Loucy (cell line): ENCODE measurements around the gene SCNN1A.

Experiments
- H2AFZ ChIP-seq: fragments of 200-600 bp; sonication (generic); 2 replicates; pipeline ENCODE4 v1.6.0; 2016; ENCODE audit warnings: antibody characterized with exemption, mild to moderate bottlenecking, low read length, moderate library complexity
- H3F3A ChIP-seq: fragments of 200-600 bp; 2 replicates; pipeline ENCODE4 v1.6.0; 2016; ENCODE audit warnings: antibody characterized with exemption, low read depth, mild to moderate bottlenecking
- H3K27me3 ChIP-seq: fragments of 200-600 bp; sonication (generic); 2 replicates; pipeline ENCODE4 v1.6.1; 2014; ENCODE audit warnings: low read length, mild to moderate bottlenecking; ENCODE audit not compliant: insufficient read depth, poor library complexity, severe bottlenecking
- H3K36me3 ChIP-seq: fragments of 200-600 bp; sonication (generic); 2 replicates; pipeline ENCODE4 v1.6.1; 2016; ENCODE audit warnings: low read length; ENCODE audit not compliant: insufficient read depth
- H3K4me1 ChIP-seq: fragments of 200-600 bp; sonication (generic); 2 replicates; pipeline ENCODE4 v1.5.1; 2014; ENCODE audit warnings: low read length, mild to moderate bottlenecking; ENCODE audit not compliant: insufficient read depth, poor library complexity, severe bottlenecking
- H3K4me2 ChIP-seq: fragments of 200-600 bp; sonication (generic); 2 replicates; pipeline ENCODE4 v1.6.0; 2014; ENCODE audit warnings: antibody characterized with exemption, low read length, low read depth, mild to moderate bottlenecking; ENCODE audit not compliant: poor library complexity, severe bottlenecking
- H3K4me3 ChIP-seq: fragments of 200-600 bp; sonication (generic); 2 replicates; pipeline ENCODE4 v1.5.1; 2014; ENCODE audit warnings: low read length, mild to moderate bottlenecking, mixed read lengths; ENCODE audit not compliant: poor library complexity, severe bottlenecking
- H3K79me2 ChIP-seq: fragments of 200-600 bp; sonication (generic); 2 replicates; pipeline ENCODE4 v1.6.1; 2014; ENCODE audit warnings: low read length; ENCODE audit not compliant: insufficient read depth
- H3K9ac ChIP-seq: fragments of 200-600 bp; sonication (generic); 2 replicates; pipeline ENCODE4 v1.6.0; 2014; ENCODE audit warnings: mild to moderate bottlenecking, low read depth, low read length, moderate library complexity; ENCODE audit not compliant: poor library complexity, severe bottlenecking
- H3K9me2 ChIP-seq: fragments of 200-600 bp; sonication (generic); replicated peaks from 2 replicates; pipeline ENCODE4 v1.6.1; 2016; ENCODE audit warnings: low read depth, low read length, mixed read lengths
- H3K9me3 ChIP-seq: fragments of 200-600 bp; sonication (generic); 2 replicates; pipeline ENCODE4 v1.6.1; 2014; ENCODE audit warnings: mild to moderate bottlenecking, antibody characterized with exemption, low read length, low read depth; ENCODE audit not compliant: insufficient read depth
- H4K20me1 ChIP-seq: fragments of 200-600 bp; sonication (generic); 2 replicates; pipeline ENCODE4 v1.6.0; 2014; ENCODE audit warnings: antibody characterized with exemption, low read length, mild to moderate bottlenecking; ENCODE audit not compliant: insufficient read depth, poor library complexity, severe bottlenecking
- EZH2phosphoT487 ChIP-seq: fragments of 200-600 bp; IDR thresholded peaks from 2 replicates; pipeline ENCODE4 v1.6.1; 2018; ENCODE audit warnings: antibody characterized with exemption, mild to moderate bottlenecking, moderate library complexity, borderline replicate concordance
- TF ChIP-seq, protein P1 (sequence below): fragments of 200-600 bp; sonication (generic); conservative IDR thresholded peaks from 2 replicates; pipeline ENCODE4 v1.5.1; 2014; ENCODE audit warnings: mild to moderate bottlenecking, antibody characterized with exemption, low read length

SCNN1A gene

DNA sequence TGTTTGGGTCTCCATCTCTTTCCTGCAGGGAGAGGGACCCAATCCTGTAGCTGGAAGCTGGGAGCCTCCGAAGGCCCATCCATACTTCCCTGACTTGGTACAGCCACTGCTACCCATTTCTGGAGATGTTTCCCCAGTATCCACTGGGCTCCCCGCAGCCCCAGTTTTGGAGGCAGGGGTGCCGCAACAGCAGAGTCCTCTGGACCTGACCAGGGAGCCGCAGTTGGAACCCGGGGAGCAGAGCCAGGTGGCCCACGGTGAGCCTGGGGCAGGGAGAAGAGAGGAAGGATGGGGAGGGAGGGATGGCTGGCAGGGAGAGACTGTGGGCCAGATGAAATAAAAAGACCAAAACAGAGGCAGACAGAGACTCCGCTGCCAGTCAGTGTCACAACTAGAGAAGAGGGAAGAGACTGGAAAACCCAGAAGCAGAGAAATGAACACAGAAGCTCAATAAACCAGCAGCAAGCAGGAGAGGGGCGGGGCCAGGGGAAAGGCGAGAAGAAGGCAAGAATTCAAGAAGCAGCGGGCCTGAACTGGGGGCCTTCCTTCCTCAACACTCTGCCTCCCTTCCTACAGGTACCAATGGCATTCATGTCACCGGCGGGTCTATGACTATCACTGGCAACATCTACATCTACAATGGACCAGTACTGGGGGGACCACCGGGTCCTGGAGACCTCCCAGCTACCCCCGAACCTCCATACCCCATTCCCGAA, 14.9 kb upstream of the SCNN1A start:
- Histone ChIP-seq H3K27me3 (no peaks in the 10 kb centered on the region), H3K4me1 (no peaks in the 10 kb centered on the region), H3K9me2 (no peaks in the 10 kb centered on the region), H3K4me3 (no peak overlapping the region), H4K20me1 (no peaks in the 10 kb centered on the region), H3F3A (no peaks in the 10 kb centered on the region), H3K9ac (no peak overlapping the region), H3K4me2 (no peak overlapping the region), H3K79me2 (no peaks in the 10 kb centered on the region), H3K36me3 (no peaks in the 10 kb centered on the region), H2AFZ (no peak overlapping the region), H3K9me3 (no peaks in the 10 kb centered on the region)
- TF ChIP-seq, protein P1, sequence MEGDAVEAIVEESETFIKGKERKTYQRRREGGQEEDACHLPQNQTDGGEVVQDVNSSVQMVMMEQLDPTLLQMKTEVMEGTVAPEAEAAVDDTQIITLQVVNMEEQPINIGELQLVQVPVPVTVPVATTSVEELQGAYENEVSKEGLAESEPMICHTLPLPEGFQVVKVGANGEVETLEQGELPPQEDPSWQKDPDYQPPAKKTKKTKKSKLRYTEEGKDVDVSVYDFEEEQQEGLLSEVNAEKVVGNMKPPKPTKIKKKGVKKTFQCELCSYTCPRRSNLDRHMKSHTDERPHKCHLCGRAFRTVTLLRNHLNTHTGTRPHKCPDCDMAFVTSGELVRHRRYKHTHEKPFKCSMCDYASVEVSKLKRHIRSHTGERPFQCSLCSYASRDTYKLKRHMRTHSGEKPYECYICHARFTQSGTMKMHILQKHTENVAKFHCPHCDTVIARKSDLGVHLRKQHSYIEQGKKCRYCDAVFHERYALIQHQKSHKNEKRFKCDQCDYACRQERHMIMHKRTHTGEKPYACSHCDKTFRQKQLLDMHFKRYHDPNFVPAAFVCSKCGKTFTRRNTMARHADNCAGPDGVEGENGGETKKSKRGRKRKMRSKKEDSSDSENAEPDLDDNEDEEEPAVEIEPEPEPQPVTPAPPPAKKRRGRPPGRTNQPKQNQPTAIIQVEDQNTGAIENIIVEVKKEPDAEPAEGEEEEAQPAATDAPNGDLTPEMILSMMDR, result no peak
- no peak for TF ChIP-seq EZH2phosphoT487

DNA sequence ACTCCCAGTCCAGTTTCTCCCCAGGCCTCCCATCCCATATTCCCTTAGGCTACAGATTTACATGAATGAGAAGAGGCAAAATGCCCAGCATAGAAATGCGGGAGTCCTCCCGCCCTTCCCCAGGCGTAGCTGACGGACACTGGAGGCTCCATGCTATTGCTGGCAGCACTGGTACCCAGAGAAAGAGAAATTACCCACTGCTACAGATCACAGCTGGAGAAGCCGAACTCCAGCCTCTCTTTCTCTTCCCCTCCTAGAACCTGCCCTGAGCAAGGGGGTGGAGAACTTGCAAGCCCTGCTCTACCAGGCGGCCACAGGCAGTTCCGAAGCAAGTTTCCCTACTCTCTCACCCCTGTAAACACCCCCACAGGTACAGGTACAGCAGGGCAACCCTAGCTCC, 12.2 kb upstream of the SCNN1A start:
- Histone ChIP-seq H3K4me2 (no peak overlapping the region), H2AFZ (no peak overlapping the region), H3K4me1 (no peaks in the 10 kb centered on the region), H3K36me3 (no peaks in the 10 kb centered on the region), H4K20me1 (no peaks in the 10 kb centered on the region), H3K9ac (no peak overlapping the region), H3K79me2 (no peaks in the 10 kb centered on the region), H3K9me3 (no peaks in the 10 kb centered on the region), H3F3A (no peaks in the 10 kb centered on the region), H3K27me3 (no peaks in the 10 kb centered on the region), H3K9me2 (no peaks in the 10 kb centered on the region), H3K4me3 (no peak overlapping the region)
- TF ChIP-seq, protein P1, result no peak
- TF ChIP-seq EZH2phosphoT487, result no peak

DNA sequence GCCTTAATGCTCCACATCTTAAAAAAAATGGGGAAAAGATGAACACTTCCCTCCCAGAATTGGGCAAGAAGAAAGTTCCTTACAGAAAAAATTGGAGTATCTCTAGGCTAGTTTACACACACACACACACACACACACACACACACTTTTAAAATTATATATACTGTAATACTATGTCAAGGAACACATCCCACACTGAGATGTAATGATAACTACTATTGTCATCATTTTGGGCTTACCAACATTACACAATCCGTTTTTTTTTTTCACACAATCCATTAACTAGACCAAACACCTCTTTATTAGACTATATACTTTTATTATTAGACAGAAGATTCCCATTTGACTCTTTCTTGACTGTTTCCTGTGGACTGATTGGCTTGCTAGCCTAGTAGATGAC, 11.1 kb upstream of the SCNN1A start:
- Histone ChIP-seq H3K9ac (no peak overlapping the region), H4K20me1 (no peaks in the 10 kb centered on the region), H3K4me2 (no peak overlapping the region), H3F3A (no peaks in the 10 kb centered on the region), H3K79me2 (no peaks in the 10 kb centered on the region), H3K4me3 (no peak overlapping the region), H3K4me1 (no peaks in the 10 kb centered on the region), H3K36me3 (no peaks in the 10 kb centered on the region), H2AFZ (no peak overlapping the region), H3K27me3 (no peaks in the 10 kb centered on the region), H3K9me2 (no peaks in the 10 kb centered on the region), H3K9me3 (no peaks in the 10 kb centered on the region)
- TF ChIP-seq, protein P1, result no peak
- TF ChIP-seq EZH2phosphoT487, result no peak
